HUES64 (cell line): Measurements from ENCODE around the gene LIPT2.

Source experiments
- H3K27ac ChIP-seq: 2 replicates; pipeline ENCODE4 v1.7.0; 2013; ENCODE audit warnings: low read depth, low read length, inconsistent platforms
- H3K27me3 ChIP-seq: 2 replicates; pipeline ENCODE4 v1.6.1; 2013; ENCODE audit warnings: mild to moderate bottlenecking, low read length; ENCODE audit not compliant: insufficient read depth
- H3K36me3 ChIP-seq: 2 replicates; pipeline ENCODE4 v1.6.1; 2013; ENCODE audit warnings: mild to moderate bottlenecking, low read length; ENCODE audit not compliant: insufficient read depth
- H3K4me1 ChIP-seq: 2 replicates; pipeline ENCODE4 v1.6.1; 2013; ENCODE audit warnings: mild to moderate bottlenecking, low read length, moderate library complexity; ENCODE audit not compliant: insufficient read depth
- H3K4me3 ChIP-seq: 2 replicates; pipeline ENCODE4 v1.5.1; 2013; ENCODE audit warnings: mild to moderate bottlenecking, low read length, moderate library complexity
- H3K9ac ChIP-seq: 2 replicates; pipeline ENCODE4 v1.6.1; 2013; ENCODE audit warnings: mild to moderate bottlenecking, low read depth, low read length
- H3K9me3 ChIP-seq: 2 replicates; pipeline ENCODE4 v1.6.1; 2013; ENCODE audit warnings: low read depth, low read length; ENCODE audit not compliant: insufficient read depth
- WGBS: fragments of 150-250, 120-280 bp; methylation state at CpG from one replicate; pipeline ENCODE4 v1.1.7; 2013; ENCODE audit warnings: missing lambda C conversion rate; 5-methylcytosine and 5-hydroxymethylcytosine counted together

The LIPT2 gene

GRCh38 chr11:74474316-74474715 lies 19.2 kb downstream of the LIPT2 start:
- WGBS: 85% methylated on average over 1 of the region's 1 CpG
- Histone ChIP-seq H3K9me3 (no peaks in the 10 kb centered on the region), H3K9ac (no peak overlapping the region), H3K27me3 (no peaks in the 10 kb centered on the region), H3K36me3 (no peaks in the 10 kb centered on the region), H3K4me3 (no peak overlapping the region), H3K4me1 (no peaks in the 10 kb centered on the region), H3K27ac (no peak overlapping the region)

GRCh38 chr11:74473382-74474173 lies 19.9 kb downstream of the LIPT2 start:
- WGBS: 80% methylated on average over 10 of the region's 10 CpGs
- Histone ChIP-seq H3K4me1 (0 out of 2 replicates have a peak, but pooled peaks cover under 1% of the 10 kb centered on the region), H3K27me3 (no peaks in the 10 kb centered on the region), H3K4me3 (no peak overlapping the region), H3K9ac (no peak overlapping the region), H3K9me3 (no peaks in the 10 kb centered on the region), H3K27ac (no peak overlapping the region), H3K36me3 (no peaks in the 10 kb centered on the region)

DNA sequence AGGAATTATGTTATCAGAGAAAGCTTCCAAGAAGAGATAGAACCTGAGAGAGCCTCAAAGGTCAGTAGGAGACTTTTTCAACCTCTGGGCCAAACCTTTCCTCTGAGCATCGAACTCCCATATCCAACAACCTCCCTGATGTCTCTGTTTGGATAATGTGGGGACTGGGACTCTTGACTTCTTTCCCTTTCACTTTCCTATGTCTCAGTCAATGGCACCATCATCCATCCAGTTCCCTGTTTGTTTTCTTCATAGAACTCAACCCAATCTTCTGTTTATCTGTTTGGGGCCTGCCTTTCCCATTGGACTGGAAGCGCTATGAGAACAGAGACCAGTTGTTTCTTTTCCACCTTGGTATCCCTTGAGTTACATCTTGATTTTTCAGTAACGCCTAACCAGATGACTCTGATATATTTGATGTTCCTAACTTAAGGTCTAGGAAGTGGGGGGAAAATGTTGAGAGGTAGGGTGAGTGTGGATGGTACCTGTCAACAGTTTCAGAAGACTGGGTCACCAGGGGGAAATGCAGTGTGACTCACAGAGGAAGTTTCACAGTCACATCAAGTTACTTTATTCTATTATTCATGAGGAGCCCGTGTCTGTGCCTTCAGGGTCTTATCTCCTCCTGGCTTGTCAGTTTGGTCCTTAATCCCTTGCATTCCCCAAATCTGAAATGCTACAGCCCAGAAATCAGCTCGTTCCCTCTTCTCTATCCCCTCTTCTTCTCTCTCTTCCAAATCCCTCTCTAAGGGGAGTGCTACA lies 21.7 kb downstream of the LIPT2 start:
- WGBS: 82% methylated on average over 4 of the region's 5 CpGs
- H3K4me3 ChIP-seq: no peak overlapping the region
- H3K4me1 ChIP-seq: peaks cover 10% of the 10 kb centered on the region
- no peak overlapping the region for H3K9ac ChIP-seq
- no peak overlapping the region for H3K27ac ChIP-seq
- H3K9me3 ChIP-seq: no peaks in the 10 kb centered on the region
- H3K27me3 ChIP-seq: peaks cover 9% of the 10 kb centered on the region
- H3K36me3 ChIP-seq: no peaks in the 10 kb centered on the region

DNA sequence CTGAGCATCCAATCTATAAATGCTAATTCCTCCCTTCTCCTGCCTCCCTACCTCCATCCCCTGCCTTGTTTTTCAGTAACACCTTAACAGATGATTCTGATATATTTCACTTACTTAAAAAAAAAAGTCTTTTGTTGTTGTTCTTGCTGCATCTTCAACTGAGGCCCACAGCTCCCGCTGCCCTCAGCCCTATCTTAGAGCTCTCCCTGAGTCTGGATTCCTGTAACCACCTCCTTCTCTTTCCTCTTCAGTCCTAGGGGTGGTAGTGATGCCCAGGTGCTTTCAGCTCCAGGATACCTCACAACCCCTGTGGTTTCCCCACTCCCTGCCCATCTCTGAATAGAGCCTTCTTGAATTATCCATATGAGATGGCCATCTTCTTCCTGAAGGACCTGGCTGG lies 22.5 kb downstream of the LIPT2 start:
- peaks cover 14% of the 10 kb centered on the region for H3K4me1 ChIP-seq
- WGBS: 90% methylated on average over 1 of the region's 1 CpG
- peaks cover 17% of the 10 kb centered on the region for H3K27me3 ChIP-seq
- no peak overlapping the region for H3K27ac ChIP-seq
- no peaks in the 10 kb centered on the region for H3K9me3 ChIP-seq
- H3K4me3 ChIP-seq: no peak overlapping the region
- H3K36me3 ChIP-seq: no peaks in the 10 kb centered on the region
- no peak overlapping the region for H3K9ac ChIP-seq

DNA sequence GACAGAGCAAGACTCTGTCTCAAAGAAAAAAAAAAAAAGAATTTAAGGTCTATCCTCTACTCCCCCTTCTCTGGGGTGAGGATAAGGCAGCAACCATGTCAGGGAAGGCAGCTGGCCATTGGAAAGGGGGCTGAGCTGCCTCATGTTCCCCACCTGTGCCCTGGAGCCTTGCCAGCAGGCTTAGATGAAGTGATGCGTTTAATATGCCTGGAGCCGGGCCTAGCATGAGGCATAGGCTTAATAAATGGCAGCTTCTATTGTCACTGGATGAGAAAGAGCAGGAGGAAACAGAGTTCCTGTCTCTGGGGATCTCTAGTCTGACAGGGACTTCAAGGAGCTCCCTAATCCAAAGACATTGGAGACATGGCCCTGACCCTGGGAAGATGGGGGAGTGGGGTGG lies 23.0 kb downstream of the LIPT2 start:
- no peak overlapping the region for H3K4me3 ChIP-seq
- no peaks in the 10 kb centered on the region for H3K36me3 ChIP-seq
- H3K9ac ChIP-seq: no peak overlapping the region
- H3K27ac ChIP-seq: no peak overlapping the region
- no peaks in the 10 kb centered on the region for H3K9me3 ChIP-seq
- H3K27me3 ChIP-seq: peaks cover 20% of the 10 kb centered on the region
- WGBS: 89% methylated on average over 2 of the region's 2 CpGs
- peaks cover 14% of the 10 kb centered on the region for H3K4me1 ChIP-seq

DNA sequence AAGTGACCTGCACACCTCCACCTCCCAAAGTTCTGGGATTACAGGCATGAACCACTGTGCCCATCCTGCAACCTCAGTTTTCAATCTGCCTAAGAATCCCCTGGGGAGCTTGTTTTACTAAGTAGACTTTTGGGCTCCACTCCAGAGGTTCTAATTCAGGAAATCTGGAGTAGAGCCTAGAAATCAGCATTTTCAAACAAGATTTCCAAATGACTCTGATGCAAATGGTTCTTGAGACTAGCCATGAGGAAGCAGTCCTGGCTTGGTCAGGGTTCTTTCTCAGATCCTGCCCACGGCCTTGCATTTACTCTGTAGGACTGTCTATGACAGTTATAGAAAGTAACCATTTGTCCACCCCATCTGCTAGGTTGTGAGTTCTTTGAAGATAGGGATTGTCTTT lies 24.6 kb downstream of the LIPT2 start:
- 100% methylated on average over 1 of the region's 1 CpG for WGBS
- Histone ChIP-seq H3K27me3 (peaks cover 20% of the 10 kb centered on the region), H3K27ac (no peak overlapping the region), H3K4me1 (peaks cover 14% of the 10 kb centered on the region), H3K36me3 (no peaks in the 10 kb centered on the region), H3K9ac (no peak overlapping the region), H3K9me3 (no peaks in the 10 kb centered on the region), H3K4me3 (no peak overlapping the region)

DNA sequence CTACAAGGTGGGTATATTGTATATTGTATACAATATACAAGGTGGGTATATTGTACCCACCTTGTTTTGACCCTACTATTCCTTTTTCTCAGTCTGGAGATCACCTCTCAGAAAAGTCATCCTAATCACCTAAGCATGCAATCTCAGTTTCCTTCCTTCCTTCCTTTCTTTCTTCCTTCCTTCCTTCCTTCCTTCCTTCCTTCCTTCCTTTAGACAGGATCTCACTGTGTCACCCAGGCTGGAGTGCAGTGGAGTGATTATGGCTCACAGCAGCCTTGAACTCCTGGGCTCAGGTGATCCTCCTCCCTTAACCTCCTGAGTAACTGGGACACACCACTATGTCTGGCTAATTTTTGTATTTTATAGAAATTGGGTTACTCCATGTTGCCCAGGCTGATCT lies 25.0 kb downstream of the LIPT2 start:
- H3K27me3 ChIP-seq: peaks cover 20% of the 10 kb centered on the region
- H3K4me3 ChIP-seq: no peak overlapping the region
- no peak overlapping the region for H3K27ac ChIP-seq

DNA sequence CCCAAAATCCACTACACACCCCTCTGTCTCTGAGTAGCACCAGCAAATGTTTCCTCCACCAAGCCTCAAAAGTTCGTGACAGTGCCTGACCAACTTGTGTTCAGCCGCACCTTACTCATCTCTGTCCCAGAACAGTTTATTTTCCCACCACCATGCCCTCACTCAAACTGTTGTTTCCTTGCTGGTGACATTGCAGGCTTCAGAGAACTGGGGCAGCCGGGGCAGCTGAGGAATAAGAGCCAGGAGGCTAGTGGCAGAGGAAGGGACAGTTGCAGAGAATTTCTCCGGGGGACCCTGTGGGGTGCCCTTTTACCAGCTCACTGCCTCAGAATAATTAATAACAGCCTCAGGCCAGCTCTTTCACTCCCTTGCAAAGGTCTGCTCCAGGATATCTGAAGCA lies 25.5 kb downstream of the LIPT2 start:
- WGBS: 53% methylated on average over 4 of the region's 4 CpGs
- peaks cover 20% of the 10 kb centered on the region for H3K27me3 ChIP-seq
- peak overlapping the region; percentile 54; the same call in 1 of the 2 replicates for H3K9ac ChIP-seq
- H3K4me3 ChIP-seq: peak overlapping the region; percentile 67
- H3K9me3 ChIP-seq: no peaks in the 10 kb centered on the region
- H3K4me1 ChIP-seq: peaks cover 14% of the 10 kb centered on the region
- no peaks in the 10 kb centered on the region for H3K36me3 ChIP-seq
- no peak overlapping the region for H3K27ac ChIP-seq

More for the DNA sequence above, 25.0 kb downstream of the LIPT2 start:
- H3K9me3 ChIP-seq: no peaks in the 10 kb centered on the region
- H3K9ac ChIP-seq: no peak overlapping the region
- H3K36me3 ChIP-seq: no peaks in the 10 kb centered on the region
- H3K4me1 ChIP-seq: peaks cover 14% of the 10 kb centered on the region

- Histone ChIP-seq H3K27ac (no peak within 1 kb of the TSS), H3K9ac (peak within 1 kb of the TSS; percentile 77), H3K27me3 (peaks cover 20% of the 10 kb centered on the region), H3K36me3 (no peaks in the 10 kb centered on the region), H3K4me3 (peak within 1 kb of the TSS; percentile 67), H3K4me1 (peaks cover 16% of the 10 kb centered on the region), H3K9me3 (no peaks in the 10 kb centered on the region)
- 8% methylated on average over 62 of the region's 62 CpGs for WGBS
These were observed 26.3 kb downstream of the LIPT2 start, which contains the start of gene KCNE3 for GRCh38 chr11:74466916-74467885. Gene KCNE3 (minus strand): TSS chr11:74467549. CDS start chr11:74457563, 9,986 bp downstream.

DNA sequence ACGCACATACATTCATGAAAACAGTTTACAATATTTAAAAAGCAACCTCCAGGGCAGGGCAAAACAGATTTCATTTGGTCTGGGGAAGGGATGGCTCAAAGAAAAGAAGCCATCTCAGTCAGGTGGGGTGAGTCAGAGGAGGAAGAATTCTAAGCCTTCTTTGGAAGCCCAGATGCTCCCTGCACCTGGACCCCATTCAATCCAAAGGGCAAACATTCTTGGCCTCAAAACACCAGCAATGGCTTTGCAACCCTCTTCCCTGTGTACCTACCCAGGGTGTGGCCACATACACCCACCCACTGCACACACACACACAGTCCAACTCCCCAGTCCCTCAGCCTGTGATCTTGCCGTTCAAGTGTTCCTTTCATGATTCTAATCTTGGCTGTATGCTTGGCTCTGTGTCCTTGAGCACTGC lies 28.2 kb downstream of the LIPT2 start:
- no peak overlapping the region for H3K27ac ChIP-seq
- WGBS: 93% methylated on average over 2 of the region's 2 CpGs
- H3K4me1 ChIP-seq: peaks cover 26% of the 10 kb centered on the region

More for the DNA sequence above, 28.2 kb downstream of the LIPT2 start:
- Histone ChIP-seq H3K4me3 (no peak overlapping the region), H3K9me3 (no peaks in the 10 kb centered on the region), H3K36me3 (no peaks in the 10 kb centered on the region), H3K9ac (no peak overlapping the region), H3K27me3 (peaks cover 20% of the 10 kb centered on the region)
